K562 (cell line): Measurements from ENCODE around the gene GPR148. TPM values are rescaled to one million over a fixed set of nuclear protein-coding genes. Genes with fewer than 3 reads are reported as not detected.
A peak's percentile ranks its signal among the peaks of the same experiment; 100 is the strongest.

Experiments
- CCNT2 ChIP-seq: IDR thresholded peaks from 2 replicates; pipeline ENCODE4 v1.6.1; 2011; ENCODE audit warnings: borderline replicate concordance, low read depth, mild to moderate bottlenecking, moderate library complexity, mixed read lengths, low read length; ENCODE audit not compliant: insufficient read length; ENCODE audit errors: extremely low read depth
- CHD1 ChIP-seq: fragments of 200-600 bp; sonication (generic); IDR thresholded peaks from one replicate; pipeline ENCODE4 v1.6.1; 2012; ENCODE audit warnings: mild to moderate bottlenecking, moderate library complexity, low read length, inconsistent platforms
- ELF4 ChIP-seq: fragments of 450-650 bp; formaldehyde crosslinking; IDR thresholded peaks from 2 replicates; pipeline ENCODE4 v1.4.0; 2022; ENCODE audit warnings: missing genetic modification characterization
- ILF3 ChIP-seq: fragments of 450-650 bp; IDR thresholded peaks from 2 replicates; pipeline ENCODE4 v1.6.1; 2018; ENCODE audit warnings: antibody characterized with exemption, mild to moderate bottlenecking, moderate library complexity, borderline replicate concordance
- JUN ChIP-seq, 2 experiments: sonication (generic) in 1 of 2; formaldehyde crosslinking in 1 of 2; IDR thresholded peaks; 2 replicates each; pipeline versions ENCODE4 v1.6.1 to v1.8.0; 2012 to 2022; ENCODE audit warnings: borderline replicate concordance in 2 of 2, mild to moderate bottlenecking in 2 of 2, improper control_type of control experiment in 1 of 2, low read depth in 1 of 2, low read length in 1 of 2, missing genetic modification reagents in 1 of 2
- KLF16 ChIP-seq: IDR thresholded peaks from 2 replicates; pipeline ENCODE4 v1.6.1; 2016; ENCODE audit warnings: antibody characterized with exemption
- MXI1 ChIP-seq: IDR thresholded peaks from 2 replicates; pipeline ENCODE4 v1.6.1; 2011; ENCODE audit warnings: low read depth, mild to moderate bottlenecking, improper control_type of control experiment, low read length
- MYC ChIP-seq, 2 experiments: fragments of 250-450 bp in 1 of 2; sonication (Bioruptor Pico) in 1 of 2; IDR thresholded peaks; 2 replicates each; pipeline versions ENCODE4 v1.5.1 to v1.6.1; 2012 to 2021; ENCODE audit warnings: low read depth in 2 of 2, borderline replicate concordance in 1 of 2, improper control_type of control experiment in 1 of 2, low read length in 1 of 2, mild to moderate bottlenecking in 1 of 2, moderate library complexity in 1 of 2
- NR2C1 ChIP-seq, 2 experiments: fragments of 450-650 bp; IDR thresholded peaks; 2 replicates each; pipeline ENCODE4 v1.6.1; 2017; ENCODE audit warnings: mild to moderate bottlenecking in 2 of 2, antibody characterized with exemption in 1 of 2, inconsistent platforms in 1 of 2, missing compliant biosample characterization in 1 of 2, missing genetic modification characterization in 1 of 2
- NR4A1 ChIP-seq, 2 experiments: fragments of 250-450 bp in 1 of 2; fragments of 450-650 bp in 1 of 2; sonication (Bioruptor Pico) in 1 of 2; IDR thresholded peaks; 2 replicates each; pipeline versions ENCODE4 v1.4.0 to v1.6.1; 2016 to 2020; ENCODE audit warnings: mild to moderate bottlenecking in 2 of 2, missing compliant biosample characterization in 1 of 2, missing genetic modification characterization in 1 of 2, moderate library complexity in 1 of 2
- PML ChIP-seq: IDR thresholded peaks from 2 replicates; pipeline ENCODE4 v1.6.1; 2012; ENCODE audit warnings: low read length, inconsistent platforms
- RCOR1 ChIP-seq, 2 experiments: IDR thresholded peaks; 2 replicates each; pipeline ENCODE4 v1.6.1; 2012; ENCODE audit warnings: low read depth in 2 of 2, low read length in 2 of 2, borderline replicate concordance in 1 of 2, improper control_type of control experiment in 1 of 2
- RHOXF2B ChIP-seq: fragments of 250-450 bp; sonication (Bioruptor Pico); conservative IDR thresholded peaks from 2 replicates; pipeline ENCODE4 v1.5.1; 2021
- SMARCB1 ChIP-seq: IDR thresholded peaks from 2 replicates; pipeline ENCODE4 v1.6.1; 2011; ENCODE audit warnings: improper control_type of control experiment, low read depth; ENCODE audit not compliant: insufficient read length
- ZBTB8A ChIP-seq: fragments of 450-650 bp; IDR thresholded peaks from 2 replicates; pipeline ENCODE4 v1.6.1; 2018; ENCODE audit warnings: mild to moderate bottlenecking, moderate library complexity; ENCODE audit not compliant: partially characterized antibody
- ZC3H4 ChIP-seq: sonication (generic); formaldehyde crosslinking; IDR thresholded peaks from 2 replicates; pipeline ENCODE4 v1.9.0; 2021; ENCODE audit warnings: missing genetic modification reagents, borderline replicate concordance
- ZNF121 ChIP-seq: sonication (generic); formaldehyde crosslinking; conservative IDR thresholded peaks from 2 replicates; pipeline ENCODE4 v1.8.0; 2022; ENCODE audit warnings: missing genetic modification reagents
- ZNF212 ChIP-seq: fragments of 450-650 bp; formaldehyde crosslinking; IDR thresholded peaks from 2 replicates; pipeline ENCODE4 v1.4.0; 2020; ENCODE audit warnings: mild to moderate bottlenecking
- ZNF551 ChIP-seq: fragments of 250-450 bp; sonication (Bioruptor Pico); IDR thresholded peaks from 2 replicates; pipeline ENCODE4 v1.5.0; 2021; ENCODE audit warnings: mild to moderate bottlenecking, moderate library complexity
- polyA plus RNA-seq, 8 experiments: library from polyadenylated mRNA; depleted of rRNA in 4 of 8; stranded (reverse) in 5 of 8; unstranded in 3 of 8; fragments of >200 nt; fragmentation: Nextera tagmentation in 2 of 8; fragmentation: Illumina TruSeq in 1 of 8; extraction: Ambion mirVana in 2 of 8; extraction: Trizol in 1 of 8; gene quantifications; 2 replicates each; pipeline versions ENCODE4 v1.2.1 to v1.2.3, GENCODE V29; 2011 to 2014; ENCODE audit warnings: inconsistent platforms in 1 of 8, missing spikeins in 1 of 8
- total RNA-seq, 7 experiments: library from RNA; depleted of rRNA in 6 of 7; stranded (reverse); fragments of >200 nt in 6 of 7; fragmentation: Illumina TruSeq in 2 of 7; extraction: Trizol in 2 of 7; gene quantifications; 2 replicates each; pipeline versions ENCODE4 v1.2.1 to v1.2.3, GENCODE V29; 2011 to 2021; ENCODE audit warnings: low replicate concordance in 1 of 7
- TF ChIP-seq, protein P1 (sequence below): sonication (generic); formaldehyde crosslinking; IDR thresholded peaks from 2 replicates; pipeline ENCODE4 v1.8.1; 2023; ENCODE audit warnings: mild to moderate bottlenecking, missing genetic modification reagents
- TF ChIP-seq, protein P2 (sequence below), 2 experiments: fragments of 450-650 bp; IDR thresholded peaks; 2 replicates each; pipeline ENCODE4 v1.6.1; 2016
- TF ChIP-seq, protein P3 (sequence below): fragments of 250-450 bp; sonication (Bioruptor Pico); IDR thresholded peaks from 2 replicates; pipeline ENCODE4 v1.9.0; 2021; ENCODE audit warnings: mild to moderate bottlenecking, inconsistent platforms

The GPR148 gene
- total and polyA plus RNA-seq, 9 of the 15 experiments (the other 6 are each of a cell fraction or from before 2014, with no cell fraction given) = not detected

GRCh38 chr2:130727286-130727924 lies 1.5 kb upstream of the GPR148 start (continued):
- TF ChIP-seq, protein P1, sequence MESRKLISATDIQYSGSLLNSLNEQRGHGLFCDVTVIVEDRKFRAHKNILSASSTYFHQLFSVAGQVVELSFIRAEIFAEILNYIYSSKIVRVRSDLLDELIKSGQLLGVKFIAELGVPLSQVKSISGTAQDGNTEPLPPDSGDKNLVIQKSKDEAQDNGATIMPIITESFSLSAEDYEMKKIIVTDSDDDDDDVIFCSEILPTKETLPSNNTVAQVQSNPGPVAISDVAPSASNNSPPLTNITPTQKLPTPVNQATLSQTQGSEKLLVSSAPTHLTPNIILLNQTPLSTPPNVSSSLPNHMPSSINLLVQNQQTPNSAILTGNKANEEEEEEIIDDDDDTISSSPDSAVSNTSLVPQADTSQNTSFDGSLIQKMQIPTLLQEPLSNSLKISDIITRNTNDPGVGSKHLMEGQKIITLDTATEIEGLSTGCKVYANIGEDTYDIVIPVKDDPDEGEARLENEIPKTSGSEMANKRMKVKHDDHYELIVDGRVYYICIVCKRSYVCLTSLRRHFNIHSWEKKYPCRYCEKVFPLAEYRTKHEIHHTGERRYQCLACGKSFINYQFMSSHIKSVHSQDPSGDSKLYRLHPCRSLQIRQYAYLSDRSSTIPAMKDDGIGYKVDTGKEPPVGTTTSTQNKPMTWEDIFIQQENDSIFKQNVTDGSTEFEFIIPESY (CRISPR knock-in tag) = 0 out of 2 replicates have a peak, but pooled peaks have one; percentile 18
- TF ChIP-seq ZNF212 (CRISPR knock-in tag) (no peak), MYC (IDR thresholded peaks at IDR 0.05; ENCODE audit: low read depth, low read length) (peak; percentile 58; the same call in 1 of the 2 replicates), MYC (CRISPR knock-in tag; IDR thresholded peaks at IDR 0.05; ENCODE audit: borderline replicate concordance, low read depth) (no peak), NR4A1 (CRISPR knock-in tag; IDR thresholded peaks at IDR 0.05) (no peak), NR4A1 (tag; IDR thresholded peaks at IDR 0.05) (no peak), SMARCB1 (no peak), RHOXF2B (CRISPR knock-in tag) (no peak), ZC3H4 (CRISPR knock-in tag) (no peak), CCNT2 (peak; percentile 44), RCOR1 (IDR thresholded peaks at IDR 0.05; ENCODE audit: borderline replicate concordance in 1 of 2, low read depth in 2 of 2, low read length in 2 of 2) (peak in 1 of 2 experiments; percentile 17; a peak in 1 of 4 replicates), KLF16 (no peak), ZNF121 (CRISPR knock-in tag) (no peak), ELF4 (CRISPR knock-in tag) (no peak), CHD1 (no peak), ZNF551 (no peak), NR2C1 (IDR thresholded peaks at IDR 0.05) (no peak), NR2C1 (tag; IDR thresholded peaks at IDR 0.05) (no peak), MXI1 (no peak), ILF3 (no peak), JUN (IDR thresholded peaks at IDR 0.05; ENCODE audit: borderline replicate concordance, low read depth, low read length) (no peak), JUN (CRISPR knock-in tag; IDR thresholded peaks at IDR 0.05; ENCODE audit: borderline replicate concordance) (no peak), ZBTB8A (no peak), PML (no peak)
- TF ChIP-seq, protein P2, sequence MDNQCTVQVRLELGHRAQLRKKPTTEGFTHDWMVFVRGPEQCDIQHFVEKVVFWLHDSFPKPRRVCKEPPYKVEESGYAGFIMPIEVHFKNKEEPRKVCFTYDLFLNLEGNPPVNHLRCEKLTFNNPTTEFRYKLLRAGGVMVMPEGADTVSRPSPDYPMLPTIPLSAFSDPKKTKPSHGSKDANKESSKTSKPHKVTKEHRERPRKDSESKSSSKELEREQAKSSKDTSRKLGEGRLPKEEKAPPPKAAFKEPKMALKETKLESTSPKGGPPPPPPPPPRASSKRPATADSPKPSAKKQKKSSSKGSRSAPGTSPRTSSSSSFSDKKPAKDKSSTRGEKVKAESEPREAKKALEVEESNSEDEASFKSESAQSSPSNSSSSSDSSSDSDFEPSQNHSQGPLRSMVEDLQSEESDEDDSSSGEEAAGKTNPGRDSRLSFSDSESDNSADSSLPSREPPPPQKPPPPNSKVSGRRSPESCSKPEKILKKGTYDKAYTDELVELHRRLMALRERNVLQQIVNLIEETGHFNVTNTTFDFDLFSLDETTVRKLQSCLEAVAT (IDR thresholded peaks at IDR 0.05) = no peak
- TF ChIP-seq, protein P3, sequence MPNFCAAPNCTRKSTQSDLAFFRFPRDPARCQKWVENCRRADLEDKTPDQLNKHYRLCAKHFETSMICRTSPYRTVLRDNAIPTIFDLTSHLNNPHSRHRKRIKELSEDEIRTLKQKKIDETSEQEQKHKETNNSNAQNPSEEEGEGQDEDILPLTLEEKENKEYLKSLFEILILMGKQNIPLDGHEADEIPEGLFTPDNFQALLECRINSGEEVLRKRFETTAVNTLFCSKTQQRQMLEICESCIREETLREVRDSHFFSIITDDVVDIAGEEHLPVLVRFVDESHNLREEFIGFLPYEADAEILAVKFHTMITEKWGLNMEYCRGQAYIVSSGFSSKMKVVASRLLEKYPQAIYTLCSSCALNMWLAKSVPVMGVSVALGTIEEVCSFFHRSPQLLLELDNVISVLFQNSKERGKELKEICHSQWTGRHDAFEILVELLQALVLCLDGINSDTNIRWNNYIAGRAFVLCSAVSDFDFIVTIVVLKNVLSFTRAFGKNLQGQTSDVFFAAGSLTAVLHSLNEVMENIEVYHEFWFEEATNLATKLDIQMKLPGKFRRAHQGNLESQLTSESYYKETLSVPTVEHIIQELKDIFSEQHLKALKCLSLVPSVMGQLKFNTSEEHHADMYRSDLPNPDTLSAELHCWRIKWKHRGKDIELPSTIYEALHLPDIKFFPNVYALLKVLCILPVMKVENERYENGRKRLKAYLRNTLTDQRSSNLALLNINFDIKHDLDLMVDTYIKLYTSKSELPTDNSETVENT (CRISPR knock-in tag) = no peak
